CD4-positive, alpha-beta T cell (primary cell): ENCODE data around the gene ABR. TPM values are rescaled to one million over a fixed set of nuclear protein-coding genes. Genes with fewer than 3 reads are reported as not detected.
"Not testable (repeated sequence)": the region's sequence is repeated elsewhere in the genome, so short reads cannot be mapped to it uniquely, and the experiment has no call there.

ENCODE experiments used
- ATAC-seq: fragments of 200-7000 bp; cut with Tn5 transposase; one replicate; pipeline ENCODE4 v1.10.0; 2022; ENCODE audit warnings: mild to moderate bottlenecking; ENCODE audit not compliant: poor library complexity
- CTCF ChIA-PET: fragments of 350-600 bp; sonication (Branson Sonifier 250); formaldehyde crosslinking; loops from one replicate; lab custom pipeline; 2021; ENCODE audit warnings: antibody characterized with exemption, inconsistent platforms; lab: Charles Lee
- POLR2A ChIA-PET: fragments of 350-600 bp; sonication (Branson Sonifier 250); formaldehyde crosslinking; loops from one replicate; lab custom pipeline; 2021; ENCODE audit warnings: antibody characterized with exemption, inconsistent platforms; lab: Charles Lee
- DNase-seq, 14 experiments: peaks; one replicate each; pipeline ENCODE4 v3.0.0-alpha.2; 2013 to 2020; ENCODE audit warnings: mixed read lengths in 2 of 14
- H3K27ac ChIP-seq, 2 donors: one replicate each; pipeline versions ENCODE4 v1.5.1 to v1.7.0; 2013; ENCODE audit warnings: low read length in 2 of 2, low read depth in 1 of 2, mild to moderate bottlenecking in 1 of 2
- H3K27me3 ChIP-seq, 2 experiments: 1 replicate in 1 of 2; 2 replicates in 1 of 2; pipeline versions ENCODE4 v1.6.1 to v1.7.0; 2013; ENCODE audit warnings: low read length in 2 of 2, control low read depth in 1 of 2, mild to moderate bottlenecking in 1 of 2, moderate library complexity in 1 of 2; ENCODE audit not compliant: insufficient read depth in 2 of 2, control insufficient read depth in 1 of 2
- H3K36me3 ChIP-seq: one replicate; pipeline ENCODE4 v1.6.1; 2013; ENCODE audit warnings: low read length, control low read depth; ENCODE audit not compliant: insufficient read depth
- H3K4me1 ChIP-seq: one replicate; pipeline ENCODE4 v1.6.1; 2013; ENCODE audit warnings: low read length, control low read depth; ENCODE audit not compliant: insufficient read depth
- H3K4me3 ChIP-seq: one replicate; pipeline ENCODE4 v1.5.1; 2013; ENCODE audit warnings: mild to moderate bottlenecking, low read length, moderate library complexity
- H3K9me3 ChIP-seq, 2 experiments: 1 replicate in 1 of 2; 2 replicates in 1 of 2; pipeline versions ENCODE4 v1.6.1 to v1.7.0; 2013; ENCODE audit warnings: low read length in 2 of 2, mild to moderate bottlenecking in 2 of 2, control low read depth in 1 of 2, moderate library complexity in 1 of 2; ENCODE audit not compliant: control insufficient read depth in 1 of 2, insufficient read depth in 1 of 2
- H3K27ac Mint-ChIP-seq: one replicate; pipeline ENCODE4 v1.8.0; 2020; ENCODE audit warnings: mixed read lengths
- H3K27me3 Mint-ChIP-seq: one replicate; pipeline ENCODE4 v1.8.0; 2021; ENCODE audit warnings: mixed read lengths
- H3K36me3 Mint-ChIP-seq: one replicate; pipeline ENCODE4 v1.8.0; 2021; ENCODE audit warnings: low read depth, mixed read lengths
- H3K4me1 Mint-ChIP-seq: one replicate; pipeline ENCODE4 v1.8.0; 2021; ENCODE audit warnings: low read depth, mixed read lengths
- H3K4me3 Mint-ChIP-seq: one replicate; pipeline ENCODE4 v1.8.0; 2020; ENCODE audit warnings: mild to moderate bottlenecking, mixed read lengths
- H3K9me3 Mint-ChIP-seq: one replicate; pipeline ENCODE4 v1.8.0; 2020; ENCODE audit warnings: mixed read lengths
- CTCF ChIP-seq: fragments of 200-600 bp; IDR thresholded peaks from one replicate; pipeline ENCODE4 v1.8.0; 2022; ENCODE audit warnings: antibody characterized with exemption, mild to moderate bottlenecking
- intact Hi-C, 2 experiments: fragments of 100-400 bp; cut with DNase I in 1 of 2; cut with micrococcal nuclease in 1 of 2; formaldehyde crosslinking; loops; one replicate each; pipeline versions ENCODE4 v1.15.1 to v1.9.0; 2023 to 2025; cut with DNase I, micrococcal nuclease
- total RNA-seq, 174 experiments: library from RNA in 2 of 174; stranded (reverse) in 2 of 174; gene quantifications; one replicate each; pipeline ENCODE4 v1.2.3 and lab custom pipeline; 2021 to 2026

ABR gene
- total RNA-seq, 2 experiments from 2014 or later, result 72.4 to 74.8 TPM

- H3K4me3 ChIP-seq, result no peak overlapping the region
- TF ChIP-seq CTCF, result peak; percentile 91
- peak; percentile 99 for ATAC-seq
- peak; percentile 65 to 89 (median 84) for DNase-seq
- peaks cover 6% of the 10 kb centered on the region for H3K27me3 Mint-ChIP-seq
- intact Hi-C loops, result loop anchor here (1.0 to 2.0 kb wide), 2 partner anchors 65 to 210 kb away; no protein-coding TSS in a partner anchor
- H3K27me3 ChIP-seq, result no peaks in the 10 kb centered on the region
- no peak overlapping the region for H3K4me3 Mint-ChIP-seq
- no peak overlapping the region for H3K27ac Mint-ChIP-seq
- ChIA-PET CTCF (interaction anchor here (0.6 to 2.8 kb wide), 13 partner anchors 11 to 210 kb away, joined by 3 to 28 read pairs (median 4); no protein-coding TSS in a partner anchor), POLR2A (interaction anchor here (0.6 to 1.2 kb wide), 2 partner anchors 12 to 26 kb away, joined by 3 read pairs; no protein-coding TSS in a partner anchor)
- peaks cover 8% of the 10 kb centered on the region for H3K4me1 Mint-ChIP-seq
- no peak overlapping the region for H3K27ac ChIP-seq
- H3K9me3 ChIP-seq, result no peaks in the 10 kb centered on the region
- H3K36me3 ChIP-seq, result no peaks in the 10 kb centered on the region
- H3K36me3 Mint-ChIP-seq, result no peaks in the 10 kb centered on the region
- peaks cover 15% of the 10 kb centered on the region for H3K4me1 ChIP-seq
- H3K9me3 Mint-ChIP-seq, result no peaks in the 10 kb centered on the region
These were observed 57.0 kb downstream of the ABR start for GRCh38 chr17:1122533-1123392.

- H3K4me3 Mint-ChIP-seq, ATAC-seq, H3K27ac ChIP-seq: not testable (repeated sequence)
These were observed 58.4 kb downstream of the ABR start for GRCh38 chr17:1121442-1121817.

DNA sequence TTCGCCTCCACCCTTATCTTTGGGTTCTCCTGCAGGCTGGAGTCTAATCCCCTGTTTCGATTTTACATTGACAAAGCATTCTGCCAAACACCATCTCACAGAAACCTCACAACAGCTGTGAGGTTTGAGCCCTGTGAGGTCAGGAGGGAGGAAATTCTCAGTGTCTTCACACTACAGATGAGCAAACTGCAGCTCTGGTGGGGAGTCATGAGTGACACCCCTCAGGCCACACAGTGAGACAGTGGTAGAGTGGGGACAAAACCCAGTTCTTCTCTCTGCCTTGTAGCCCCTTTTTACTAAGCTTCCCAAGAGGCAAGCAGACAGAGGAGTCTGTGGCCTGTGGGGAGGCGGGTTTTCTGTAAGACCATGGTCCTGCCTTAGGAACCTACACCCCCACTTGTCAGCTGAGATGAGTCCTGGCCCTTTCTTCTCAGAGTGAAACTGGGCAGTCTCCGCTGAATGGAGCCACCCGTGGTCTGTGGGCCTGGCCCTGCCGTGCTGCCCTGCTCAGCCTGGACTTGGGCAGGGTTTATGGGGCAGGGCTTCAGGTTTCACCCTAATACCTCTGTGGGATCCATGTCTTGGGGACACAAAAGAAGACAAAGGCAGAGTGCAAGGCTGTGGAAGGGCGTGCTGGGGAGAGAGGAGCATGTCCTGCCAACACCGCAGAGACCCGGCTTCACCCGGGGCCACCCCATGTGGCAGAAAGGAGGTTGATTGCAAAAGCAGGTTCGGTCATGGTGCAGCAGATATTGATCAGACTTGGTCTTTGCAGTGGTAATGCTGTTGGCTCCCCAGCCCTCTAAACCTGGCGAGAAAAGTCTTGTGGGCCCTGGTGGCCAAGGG is 59.0 kb downstream of the ABR start:
- DNase-seq (peak in 1 of 14 experiments; percentile 45), ATAC-seq (no peak)
- Mint-ChIP-seq H3K9me3 (no peaks in the 10 kb centered on the region), H3K4me1 (peaks cover 8% of the 10 kb centered on the region), H3K4me3 (no peak overlapping the region), H3K27ac (no peak overlapping the region), H3K36me3 (no peaks in the 10 kb centered on the region), H3K27me3 (peaks cover 6% of the 10 kb centered on the region)
- TF ChIP-seq CTCF, result no peak
- H3K36me3 ChIP-seq, result no peaks in the 10 kb centered on the region
- H3K27me3 ChIP-seq, result no peaks in the 10 kb centered on the region
- ChIA-PET CTCF (no interaction called here), POLR2A (no interaction called here)
- H3K27ac ChIP-seq, result no peak overlapping the region
- intact Hi-C loops, result no loop called here
- H3K4me1 ChIP-seq, result peaks cover 21% of the 10 kb centered on the region
- H3K9me3 ChIP-seq, result no peaks in the 10 kb centered on the region
- no peak overlapping the region for H3K4me3 ChIP-seq

More at GRCh38 chr17:1121442-1121817, 58.4 kb downstream of the ABR start:
- H3K36me3 Mint-ChIP-seq, H3K27me3 ChIP-seq, H3K9me3 ChIP-seq, H3K27me3 Mint-ChIP-seq, H3K27ac Mint-ChIP-seq, H3K9me3 Mint-ChIP-seq, DNase-seq, H3K4me1 Mint-ChIP-seq, H3K4me3 ChIP-seq, POLR2A ChIA-PET, intact Hi-C loops, H3K36me3 ChIP-seq: not testable (repeated sequence)
- peaks cover 16% of the 10 kb centered on the region for H3K4me1 ChIP-seq
- CTCF ChIA-PET, result interaction anchor here (1.5 kb wide), 1 partner anchor 211 kb away, joined by 5 read pairs; no protein-coding TSS in a partner anchor
